GDM1 (cell line): ENCODE data around the gene SLC39A3.

Experiments
- DNase-seq: peaks from one replicate; lab custom pipeline; 2025; lab: John Stamatoyannopoulos, UW

SLC39A3 gene

DNA sequence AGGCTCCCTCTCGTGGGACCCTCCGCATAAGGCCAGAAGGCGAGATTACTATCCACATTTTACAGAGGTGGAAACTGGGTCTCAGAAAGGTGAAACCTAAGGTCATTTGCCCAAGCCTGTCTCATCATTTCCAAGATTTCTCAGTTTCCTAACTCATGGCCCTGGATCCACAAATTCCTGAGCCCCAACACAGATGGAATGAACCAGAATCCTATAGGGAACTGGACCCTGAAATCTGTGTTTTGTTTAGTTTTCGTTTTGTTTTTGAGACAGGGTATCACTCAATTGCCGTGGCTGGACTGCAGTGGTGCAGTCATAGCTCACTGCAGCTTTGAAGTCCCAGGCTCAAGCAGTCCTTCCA, 36.8 kb downstream of the SLC39A3 start:
- no peak for DNase-seq

DNA sequence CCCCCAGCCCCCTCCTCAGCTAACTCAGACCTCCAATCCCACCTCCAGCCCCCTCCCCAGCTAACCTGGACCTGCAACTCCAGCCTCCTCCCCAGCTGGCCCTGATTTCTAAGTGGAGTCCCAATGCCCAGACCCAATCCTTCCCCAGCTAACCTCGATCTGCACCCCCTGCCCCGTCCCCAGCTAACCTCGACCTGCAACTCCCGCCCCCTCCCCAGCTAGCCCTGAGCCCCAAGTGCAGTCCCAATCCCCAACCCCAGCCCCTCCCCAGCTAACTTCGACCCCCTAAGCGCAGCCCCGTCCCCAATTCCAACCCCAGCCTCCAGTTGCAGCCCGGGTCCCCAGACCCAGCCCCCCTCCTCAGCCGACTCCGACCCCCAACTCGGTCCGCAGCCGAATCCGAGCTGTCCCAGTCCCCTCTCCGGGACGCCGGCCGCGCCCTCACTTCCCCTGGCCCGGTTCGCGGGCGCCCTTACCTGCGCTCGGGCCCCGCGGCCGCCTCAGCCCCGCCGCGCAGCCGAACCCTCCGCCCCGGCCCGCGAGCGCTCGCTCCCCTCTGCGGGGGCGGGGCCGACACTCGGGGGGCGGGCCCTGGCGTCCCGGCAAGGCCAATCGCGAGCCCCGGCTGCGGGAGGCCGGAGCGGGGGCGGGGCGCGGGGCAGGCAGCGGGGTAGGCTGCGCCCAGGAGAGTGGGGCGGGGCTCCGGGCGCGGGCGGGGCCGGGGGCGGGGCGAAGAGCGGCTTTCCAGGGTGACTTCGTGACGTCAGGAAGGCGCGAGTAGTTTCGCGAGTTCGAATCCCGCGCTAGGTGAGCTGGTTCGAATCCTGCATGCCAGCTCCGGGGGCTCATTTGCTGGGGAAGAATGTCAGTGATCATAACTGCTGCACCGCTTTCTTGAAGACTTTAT, 37.4 kb downstream of the SLC39A3 start, which contains the start of gene GNG7:
GNG7 (minus strand) TSS at position 525 of the 907 bp plus-strand sequence. CDS start 182,006 bp downstream, outside the sequence.
- peak; percentile 91 for DNase-seq

DNA sequence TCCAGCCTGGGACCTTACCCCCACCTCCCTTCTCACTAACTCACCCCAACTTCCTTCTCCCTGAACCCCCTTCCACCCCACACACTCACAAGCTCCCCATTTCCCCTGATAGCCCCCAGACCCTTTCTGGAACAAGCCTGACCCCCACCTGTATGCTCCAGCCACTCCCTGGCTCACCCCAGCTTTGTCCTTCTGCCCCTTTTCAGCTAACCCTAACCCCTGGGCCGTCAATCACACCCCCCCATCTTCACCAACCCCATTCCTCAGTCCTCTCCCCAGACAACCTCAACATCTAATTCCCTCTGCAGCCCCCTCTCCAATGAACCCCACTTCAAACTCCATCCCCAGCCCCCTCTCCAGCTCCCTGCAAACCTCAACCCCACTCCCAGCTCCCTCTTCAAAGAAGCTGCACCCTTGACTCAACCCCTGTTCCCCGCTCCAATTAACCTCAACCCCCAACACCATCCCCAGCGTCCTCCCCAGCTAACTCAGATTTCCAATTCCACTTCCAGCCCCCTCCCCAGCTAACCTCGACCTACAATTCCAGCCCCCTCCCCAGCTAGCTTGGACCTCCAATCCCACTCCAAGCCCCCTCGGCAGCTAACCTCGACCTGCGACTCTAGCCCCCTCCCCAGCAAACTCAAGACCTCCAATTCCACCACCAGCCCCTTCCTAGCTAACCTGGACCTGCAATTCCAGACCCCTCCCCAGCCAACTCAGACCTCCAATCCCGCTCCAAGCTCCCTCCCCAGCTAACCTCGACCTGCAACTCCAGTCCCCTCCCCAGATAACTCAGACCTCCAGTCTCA, 38.3 kb downstream of the SLC39A3 start:
- DNase-seq = no peak

DNA sequence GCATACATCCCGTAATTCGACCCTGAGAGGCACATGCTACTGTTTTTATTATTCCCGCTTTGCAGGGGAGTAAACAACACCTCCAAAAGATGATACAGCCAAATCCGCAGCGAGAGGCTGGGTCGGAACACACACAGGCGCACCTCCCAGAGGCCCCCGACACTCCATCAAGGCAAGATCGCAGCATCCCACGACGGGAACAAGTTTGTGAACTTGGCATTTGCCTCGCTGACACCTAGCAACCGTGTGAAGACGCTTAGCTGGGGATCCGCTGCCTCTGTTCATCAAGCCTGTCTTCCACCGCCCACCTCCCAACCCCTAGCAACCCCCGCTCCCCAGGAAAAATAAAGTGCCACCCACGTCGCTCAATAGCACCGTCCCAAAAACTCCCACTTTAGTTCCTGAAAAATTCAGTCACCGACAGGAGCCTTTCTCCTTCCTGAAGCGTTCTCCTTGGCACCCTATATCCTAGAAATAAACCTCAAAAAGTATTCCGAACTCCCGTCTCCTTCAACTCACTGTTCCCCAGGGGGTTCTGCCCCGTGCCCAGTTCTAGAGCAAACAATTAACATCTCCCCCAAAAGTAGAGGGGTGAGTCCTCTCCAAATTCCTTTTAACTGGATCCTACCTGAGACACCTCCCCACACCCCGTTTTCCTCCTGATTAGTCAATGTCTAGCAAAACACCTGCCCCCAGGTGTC, 39.0 kb downstream of the SLC39A3 start:
- no peak for DNase-seq

DNA sequence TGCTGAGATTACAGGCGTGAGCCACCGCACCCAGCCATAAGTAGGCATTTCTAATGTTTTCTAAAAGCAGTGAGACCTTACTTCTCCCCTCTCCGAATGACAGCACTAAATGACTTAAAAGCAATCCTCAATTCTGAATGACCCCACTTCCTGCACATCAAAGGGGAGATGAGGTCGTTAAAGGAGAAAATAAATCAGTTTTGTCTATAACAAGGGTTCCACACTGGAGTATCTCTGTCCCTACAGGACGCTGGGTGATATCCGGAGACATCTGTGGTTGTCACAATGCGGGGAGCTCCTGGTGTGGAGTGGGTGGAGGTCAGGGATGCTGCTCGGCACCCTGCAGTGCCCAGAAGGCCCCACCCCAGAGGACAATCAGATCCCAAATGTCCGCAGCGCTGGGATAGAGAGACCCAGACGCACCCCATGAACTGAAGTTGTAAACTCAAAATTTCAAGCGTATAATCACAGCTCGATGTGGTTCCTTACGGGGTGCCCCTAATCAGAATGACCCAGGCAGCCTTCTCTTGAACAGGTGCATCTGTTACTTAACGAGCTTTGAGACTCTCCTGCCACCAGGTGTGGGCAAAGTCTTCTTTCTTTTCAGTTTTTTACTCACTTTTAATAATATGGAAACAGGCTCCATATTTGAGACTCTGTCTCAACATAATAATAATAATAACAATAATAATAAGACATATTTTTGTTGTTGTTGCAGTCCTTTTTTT, 40.2 kb downstream of the SLC39A3 start:
- DNase-seq = no peak

DNA sequence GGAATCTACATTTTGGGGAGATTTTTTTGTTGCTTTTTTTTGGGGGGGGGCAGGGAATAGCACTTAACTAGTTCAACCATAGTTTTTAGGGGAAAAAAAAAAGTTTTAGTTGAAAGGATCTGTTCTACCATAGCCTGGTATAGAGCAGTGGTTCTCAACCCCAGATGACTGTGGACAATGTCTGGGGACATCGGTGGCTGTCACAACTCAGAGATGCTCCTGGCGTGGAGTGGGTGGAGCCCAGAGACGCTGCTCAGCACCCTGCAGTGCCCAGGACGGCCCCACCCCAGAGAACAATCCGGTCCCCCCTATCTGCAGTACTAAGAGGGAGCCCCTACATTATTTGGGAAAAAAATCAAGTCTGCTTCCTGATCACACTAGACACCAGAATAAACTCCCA, 45.6 kb downstream of the SLC39A3 start:
- DNase-seq = no peak

DNA sequence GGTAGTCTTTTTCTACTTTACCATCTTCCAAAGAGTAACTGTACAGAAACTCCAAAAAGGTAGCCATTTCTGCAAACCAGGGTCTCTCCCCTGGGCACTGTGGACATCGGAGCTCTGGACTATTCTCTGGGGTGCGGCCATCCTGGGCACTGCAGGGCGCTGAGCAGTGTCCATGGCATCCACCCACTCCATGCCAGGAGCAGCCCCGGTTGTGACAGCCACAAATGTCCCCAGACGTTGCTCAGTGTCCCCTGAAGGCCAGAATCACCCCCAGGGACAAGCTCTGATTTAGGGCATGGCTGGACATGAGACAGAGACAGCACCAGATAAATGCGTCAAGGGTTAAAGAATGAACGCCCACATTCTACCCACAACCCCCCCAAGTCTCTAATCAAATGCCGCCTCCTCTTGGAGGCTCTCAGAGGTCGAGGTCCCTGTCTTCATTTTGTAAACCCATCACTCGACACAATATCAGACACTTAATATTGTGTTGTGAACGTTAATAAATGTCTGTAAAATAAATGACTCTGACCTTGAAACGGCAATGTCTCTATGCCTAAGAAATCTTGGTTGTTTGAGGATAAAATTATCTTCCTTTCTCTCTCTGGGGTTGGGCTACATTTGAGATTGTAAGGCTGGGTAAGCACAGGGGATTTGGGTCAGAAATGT, 46.2 kb downstream of the SLC39A3 start:
- DNase-seq = no peak

DNA sequence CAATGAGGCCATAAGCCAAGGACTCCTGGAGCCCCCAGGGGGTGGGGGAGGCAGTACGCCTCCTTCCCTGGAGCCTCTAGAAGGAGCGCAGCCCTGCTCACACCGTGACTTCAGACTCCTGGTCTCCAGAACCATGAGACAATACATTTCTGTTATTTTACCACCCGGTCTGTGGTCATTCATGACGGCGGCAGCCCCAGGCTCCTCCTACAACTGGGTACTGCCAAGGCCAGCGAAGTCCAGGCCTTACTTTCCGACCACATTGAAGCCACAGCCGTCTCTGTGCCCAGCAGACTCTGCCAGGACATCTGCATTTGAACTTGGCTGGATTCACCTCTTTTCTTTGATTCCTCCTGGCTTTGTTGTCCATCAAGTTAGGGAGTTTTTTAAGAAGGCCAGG, 47.9 kb downstream of the SLC39A3 start:
- no peak for DNase-seq

DNA sequence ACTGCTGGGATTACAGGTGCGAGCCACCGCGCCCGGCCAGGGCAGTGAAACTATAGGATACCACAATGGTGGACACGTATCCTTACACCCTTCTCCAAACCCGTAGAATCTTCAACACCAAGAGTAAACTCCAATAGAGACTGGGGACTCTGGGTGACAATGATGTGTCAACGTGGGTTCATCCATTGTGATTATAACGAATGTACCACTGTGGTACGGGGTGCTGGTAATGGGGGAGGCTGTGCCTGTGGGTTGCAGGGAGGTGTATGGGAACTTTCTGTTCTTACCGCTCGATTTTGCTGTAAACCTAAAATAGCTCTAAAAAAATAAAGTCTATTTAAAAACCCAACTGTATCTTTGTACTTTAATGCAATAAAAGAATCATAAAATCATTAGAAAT, 49.0 kb downstream of the SLC39A3 start:
- DNase-seq = no peak

DNA sequence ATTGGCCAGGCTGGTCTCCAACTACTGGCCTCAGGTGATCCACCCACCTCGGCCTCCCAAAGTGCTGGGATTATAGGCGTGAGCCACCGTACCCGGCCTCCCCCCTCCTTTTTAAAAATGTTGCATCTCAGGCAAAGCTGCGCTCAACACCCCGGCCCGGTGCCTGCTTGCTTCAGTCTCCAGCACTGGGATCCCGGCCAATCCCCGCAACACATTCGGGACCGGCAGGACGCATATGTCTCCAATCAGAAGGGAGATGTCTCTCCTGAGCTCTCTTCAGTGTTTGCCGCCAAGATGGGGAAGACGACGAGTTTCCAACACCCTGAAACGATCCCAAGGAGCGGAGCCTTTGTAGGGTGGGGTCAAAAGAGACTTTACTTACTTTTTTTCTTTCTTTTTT, 53.5 kb downstream of the SLC39A3 start:
- DNase-seq = no peak

DNA sequence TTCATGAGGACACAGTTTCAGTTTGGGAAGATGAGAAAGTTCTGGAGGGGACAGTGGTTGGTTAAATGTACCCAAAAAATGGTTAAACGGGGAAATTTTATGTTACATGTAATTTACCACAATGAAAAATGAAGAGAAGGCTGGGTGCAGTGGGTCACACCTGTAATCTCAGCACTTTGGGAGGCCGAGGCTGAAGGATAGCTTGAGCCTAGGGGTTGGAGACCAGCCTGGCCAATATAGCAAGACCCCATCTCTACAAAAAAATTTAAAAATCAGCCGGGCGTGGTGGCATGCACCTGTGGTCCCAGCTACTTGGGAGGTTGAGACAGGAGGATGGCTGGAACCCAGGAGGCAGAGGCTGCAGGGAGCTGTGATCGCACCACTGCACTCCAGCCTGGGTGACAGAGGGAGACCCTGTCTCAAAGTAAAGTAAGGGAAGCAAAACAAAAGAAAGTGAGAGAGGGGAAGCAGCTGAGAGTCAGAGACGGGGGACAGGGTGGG, 54.6 kb downstream of the SLC39A3 start:
- no peak for DNase-seq

DNA sequence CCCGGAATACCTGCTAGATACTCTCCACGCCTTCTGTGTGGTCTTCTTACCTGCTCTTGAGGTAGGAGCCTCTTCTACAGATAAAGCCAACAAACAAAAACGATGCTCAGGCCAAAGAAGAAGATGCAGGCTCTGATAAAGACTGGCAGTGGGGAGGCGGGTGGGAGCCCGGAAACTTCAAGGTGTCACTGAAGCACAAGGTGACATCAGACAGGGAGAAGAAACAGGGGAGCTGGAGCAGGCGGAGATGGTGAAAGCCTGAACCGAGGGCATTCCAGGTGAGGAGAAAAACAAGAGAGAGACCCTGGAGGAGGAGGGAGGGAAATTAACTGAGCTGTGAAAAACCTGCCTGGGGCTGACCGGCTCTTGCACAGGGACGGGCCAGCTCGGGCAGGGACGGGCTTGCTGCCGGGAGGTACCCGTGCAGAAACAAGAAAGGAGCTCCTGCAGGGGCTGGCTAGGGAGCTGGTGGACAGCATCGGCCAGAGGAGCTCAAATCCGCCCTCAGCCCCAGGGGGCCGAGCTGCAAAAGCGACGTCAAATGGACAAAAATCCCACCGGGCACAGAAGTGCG, 56.3 kb downstream of the SLC39A3 start:
- DNase-seq = no peak
